GM18873 (cell line): ENCODE measurements around the gene PRPSAP1.
"Not testable (repeated sequence)": the region's sequence is repeated elsewhere in the genome, so short reads cannot be mapped to it uniquely, and the experiment has no call there.

Experiments used
- ATAC-seq: cut with Tn5 transposase; IDR thresholded peaks from one replicate; pipeline ENCODE4 v1.9.1; 2021; ENCODE audit warnings: mild to moderate bottlenecking, moderate library complexity, moderate number of reproducible peaks; ENCODE audit not compliant: unreplicated experiment, low FRiP score

The PRPSAP1 gene

GRCh38 chr17:76365256-76365903, 11.7 kb upstream of the PRPSAP1 start:
- no peak for ATAC-seq

GRCh38 chr17:76363107-76363842, 9.6 kb upstream of the PRPSAP1 start:
- ATAC-seq = no peak

- no peak for ATAC-seq
Measured at GRCh38 chr17:76360461-76360860, 6.7 kb upstream of the PRPSAP1 start.

- not testable (repeated sequence) for ATAC-seq
Measured at GRCh38 chr17:76359776-76360175, 6.1 kb upstream of the PRPSAP1 start.

GRCh38 chr17:76359375-76359774, 5.7 kb upstream of the PRPSAP1 start:
- no peak for ATAC-seq

GRCh38 chr17:76357597-76358158, 4.0 kb upstream of the PRPSAP1 start:
- ATAC-seq = no peak

GRCh38 chr17:76356803-76357456, 3.2 kb upstream of the PRPSAP1 start:
- no peak for ATAC-seq

- no peak for ATAC-seq
Measured at GRCh38 chr17:76354747-76355310, 1.1 kb upstream of the PRPSAP1 start.

- no peak for ATAC-seq
Measured at GRCh38 chr17:76354317-76354729, 607 bp upstream of the PRPSAP1 start.

GRCh38 chr17:76353004-76353598, 615 bp downstream of the PRPSAP1 start:
- ATAC-seq = peak; percentile 8

GRCh38 chr17:76351526-76352071, 2.1 kb downstream of the PRPSAP1 start:
- ATAC-seq = no peak

- no peak for ATAC-seq
Measured at GRCh38 chr17:76350463-76350862, 3.3 kb downstream of the PRPSAP1 start.

- ATAC-seq = not testable (repeated sequence)
Measured at GRCh38 chr17:76346936-76347335, 6.8 kb downstream of the PRPSAP1 start.

- ATAC-seq = no peak
Measured at GRCh38 chr17:76345377-76345974, 8.2 kb downstream of the PRPSAP1 start.

GRCh38 chr17:76343106-76343505, 10.6 kb downstream of the PRPSAP1 start:
- ATAC-seq = no peak

- no peak for ATAC-seq
Measured at GRCh38 chr17:76341301-76341700, 12.4 kb downstream of the PRPSAP1 start.

- ATAC-seq = no peak
Measured at GRCh38 chr17:76337413-76337777, 16.3 kb downstream of the PRPSAP1 start.

GRCh38 chr17:76336756-76337412, 16.8 kb downstream of the PRPSAP1 start:
- no peak for ATAC-seq

GRCh38 chr17:76335716-76336381, 17.9 kb downstream of the PRPSAP1 start:
- no peak for ATAC-seq
